HL-60 (cell line): Measurements from ENCODE around the gene CBLN3.

Source experiments
- CTCF ChIP-seq: IDR thresholded peaks from one replicate; pipeline ENCODE4 v1.5.1; 2011; ENCODE audit warnings: low read length, control low read depth, inconsistent platforms; ENCODE audit not compliant: insufficient read depth
- GABPA ChIP-seq: IDR thresholded peaks from 2 replicates; pipeline ENCODE4 v1.6.1; 2012; ENCODE audit warnings: low read depth
- POLR2AphosphoS5 ChIP-seq: IDR thresholded peaks from 2 replicates; pipeline ENCODE4 v1.6.1; 2012; ENCODE audit warnings: low read depth
- REST ChIP-seq: IDR thresholded peaks from 2 replicates; pipeline ENCODE4 v1.6.1; 2012; ENCODE audit warnings: low read depth; ENCODE audit not compliant: insufficient replicate concordance
- SPI1 ChIP-seq: IDR thresholded peaks from 2 replicates; pipeline ENCODE4 v1.6.1; 2012; ENCODE audit warnings: low read depth, mild to moderate bottlenecking, borderline replicate concordance

GRCh38 chr14:24422261-24422660 lies 7.2 kb downstream of the CBLN3 start:
- TF ChIP-seq CTCF: no peak
- TF ChIP-seq REST: no peak
- no peak for TF ChIP-seq GABPA
- no peak for TF ChIP-seq POLR2AphosphoS5
- TF ChIP-seq SPI1: no peak
